Breast epithelium (tissue), 4 donors: ENCODE measurements around the gene UBE3B. TPM values are rescaled to one million over a fixed set of nuclear protein-coding genes. Genes with fewer than 3 reads are reported as not detected.
A peak's percentile ranks its signal among the peaks of the same experiment; 100 is the strongest.

Experiments
- DNase-seq, 2 donors: peaks; one replicate each; pipeline ENCODE4 v3.0.0-alpha.2; 2019; ENCODE audit warnings: low spot score in 2 of 2
- H3K27ac ChIP-seq, 2 donors: fragments of 200-600 bp; sonication (generic) in 1 of 2; one replicate each; pipeline ENCODE4 v1.5.1; 2016 to 2019; ENCODE audit warnings: mild to moderate bottlenecking in 1 of 2
- H3K27me3 ChIP-seq, 2 donors: fragments of 200-600 bp; sonication (generic) in 1 of 2; one replicate each; pipeline versions ENCODE4 v1.5.1 to v1.6.0; 2017 to 2019; ENCODE audit warnings: control low read depth in 1 of 2, mild to moderate bottlenecking in 1 of 2
- H3K36me3 ChIP-seq: fragments of 200-600 bp; one replicate; pipeline ENCODE4 v1.5.1; 2019
- H3K4me1 ChIP-seq, 2 donors: fragments of 200-600 bp; sonication (generic); one replicate each; pipeline ENCODE4 v1.5.1; 2016 to 2019; ENCODE audit warnings: control low read depth in 1 of 2
- H3K4me3 ChIP-seq, 3 donors: fragments of 200-600 bp; sonication (generic); 1 replicate in 2 of 3; 2 replicates in 1 of 3; pipeline ENCODE4 v1.5.1; 2016 to 2019; ENCODE audit warnings: mild to moderate bottlenecking in 3 of 3, moderate library complexity in 2 of 3
- H3K9me3 ChIP-seq, 2 donors: fragments of 200-600 bp; sonication (generic) in 1 of 2; one replicate each; pipeline ENCODE4 v1.5.1; 2016 to 2019; ENCODE audit warnings: control low read depth in 1 of 2
- POLR2A ChIP-seq: fragments of 450-650 bp; IDR thresholded peaks from one replicate; pipeline ENCODE4 v1.6.1; 2016; ENCODE audit warnings: antibody characterized with exemption, mild to moderate bottlenecking, moderate library complexity
- POLR2AphosphoS5 ChIP-seq, 3 donors: sonication (generic); formaldehyde crosslinking; IDR thresholded peaks; one replicate each; pipeline ENCODE4 v1.6.1; 2017; ENCODE audit warnings: antibody characterized with exemption in 3 of 3
- intact Hi-C: fragments of 100-400 bp; cut with DNase I; formaldehyde crosslinking; loops from one replicate; pipeline ENCODE4 v1.15.1; 2023; ENCODE audit warnings: low total_unique reads
- total RNA-seq, 3 donors: library from RNA; depleted of rRNA; stranded (reverse); fragments of >200 nt; gene quantifications; one replicate each; pipeline ENCODE4 v1.1.0, GENCODE V29; 2016
- TF ChIP-seq, protein P1 (sequence below), 3 donors: fragments of 450-650 bp; IDR thresholded peaks; one replicate each; pipeline ENCODE4 v1.5.1; 2016 to 2017; ENCODE audit warnings: antibody characterized with exemption in 3 of 3, mild to moderate bottlenecking in 3 of 3, moderate library complexity in 3 of 3

The UBE3B gene
- total RNA-seq, 3 donors from 2014 or later, result 34.7 to 54.7 (median 47.7) TPM

- Histone ChIP-seq H3K36me3 (no peaks in the 10 kb centered on the region), H3K27ac (peak overlapping the region in 1 of 2 donors; percentile 41), H3K27me3 (no peaks in the 10 kb centered on the region), H3K4me3 (no peak overlapping the region), H3K9me3 (no peaks in the 10 kb centered on the region), H3K4me1 (peaks cover 2 to 9% of the 10 kb centered on the region in 2 donors)
- TF ChIP-seq, protein P1, sequence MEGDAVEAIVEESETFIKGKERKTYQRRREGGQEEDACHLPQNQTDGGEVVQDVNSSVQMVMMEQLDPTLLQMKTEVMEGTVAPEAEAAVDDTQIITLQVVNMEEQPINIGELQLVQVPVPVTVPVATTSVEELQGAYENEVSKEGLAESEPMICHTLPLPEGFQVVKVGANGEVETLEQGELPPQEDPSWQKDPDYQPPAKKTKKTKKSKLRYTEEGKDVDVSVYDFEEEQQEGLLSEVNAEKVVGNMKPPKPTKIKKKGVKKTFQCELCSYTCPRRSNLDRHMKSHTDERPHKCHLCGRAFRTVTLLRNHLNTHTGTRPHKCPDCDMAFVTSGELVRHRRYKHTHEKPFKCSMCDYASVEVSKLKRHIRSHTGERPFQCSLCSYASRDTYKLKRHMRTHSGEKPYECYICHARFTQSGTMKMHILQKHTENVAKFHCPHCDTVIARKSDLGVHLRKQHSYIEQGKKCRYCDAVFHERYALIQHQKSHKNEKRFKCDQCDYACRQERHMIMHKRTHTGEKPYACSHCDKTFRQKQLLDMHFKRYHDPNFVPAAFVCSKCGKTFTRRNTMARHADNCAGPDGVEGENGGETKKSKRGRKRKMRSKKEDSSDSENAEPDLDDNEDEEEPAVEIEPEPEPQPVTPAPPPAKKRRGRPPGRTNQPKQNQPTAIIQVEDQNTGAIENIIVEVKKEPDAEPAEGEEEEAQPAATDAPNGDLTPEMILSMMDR (IDR thresholded peaks at IDR 0.05), result no peak
- TF ChIP-seq POLR2A (no peak), POLR2AphosphoS5 (IDR thresholded peaks at IDR 0.05) (no peak)
- intact Hi-C loops, result no loop called here
- no peak for DNase-seq
Measured at GRCh38 chr12:109455706-109456105, 21.7 kb upstream of the UBE3B start.

DNA sequence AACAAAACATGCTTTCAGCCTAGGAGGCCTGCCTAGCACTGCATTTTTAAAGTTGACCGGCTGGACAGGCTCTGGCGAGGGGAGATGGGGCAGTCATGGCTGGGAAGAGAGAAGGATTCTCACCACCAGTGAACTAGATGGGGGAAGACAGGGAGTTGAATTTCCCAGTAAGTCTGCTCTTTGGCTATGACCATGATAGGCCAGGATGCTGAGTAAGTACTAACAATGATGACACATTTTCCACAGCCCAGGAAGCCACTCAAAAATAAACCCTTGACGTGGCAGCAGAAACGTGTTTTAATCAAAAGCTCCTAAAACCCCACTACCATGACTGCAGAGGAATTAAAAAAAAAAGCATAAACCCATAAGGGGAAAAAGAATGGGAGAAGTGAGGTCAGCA is 19.3 kb upstream of the UBE3B start:
- TF ChIP-seq, protein P1 (IDR thresholded peaks at IDR 0.05), result no peak
- no peak for TF ChIP-seq POLR2A
- Histone ChIP-seq H3K27ac (peak overlapping the region; percentile 97 to 100), H3K4me3 (no peak overlapping the region), H3K36me3 (no peaks in the 10 kb centered on the region), H3K9me3 (no peaks in the 10 kb centered on the region), H3K4me1 (peaks cover 19 to 29% of the 10 kb centered on the region in 2 donors), H3K27me3 (no peaks in the 10 kb centered on the region)
- intact Hi-C loops, result no loop called here
- no peak for DNase-seq

GRCh38 chr12:109458771-109459208 is 18.6 kb upstream of the UBE3B start:
- intact Hi-C loops, result no loop called here
- no peaks in the 10 kb centered on the region for H3K36me3 ChIP-seq

GRCh38 chr12:109459247-109459646 is 18.2 kb upstream of the UBE3B start:
- no peak for DNase-seq
- no peak for TF ChIP-seq POLR2A
- TF ChIP-seq POLR2AphosphoS5 (IDR thresholded peaks at IDR 0.05), result no peak
- TF ChIP-seq, protein P1 (IDR thresholded peaks at IDR 0.05), result no peak
- intact Hi-C loops, result no loop called here
- Histone ChIP-seq H3K36me3 (no peaks in the 10 kb centered on the region), H3K27ac (peak overlapping the region; percentile 97 to 100), H3K4me1 (peaks cover 28 to 38% of the 10 kb centered on the region in 2 donors), H3K27me3 (no peaks in the 10 kb centered on the region), H3K4me3 (no peak overlapping the region), H3K9me3 (no peaks in the 10 kb centered on the region)

More at GRCh38 chr12:109458771-109459208, 18.6 kb upstream of the UBE3B start:
- H3K27me3 ChIP-seq, result no peaks in the 10 kb centered on the region
- H3K27ac ChIP-seq, result peak overlapping the region; percentile 97 to 100
- peaks cover 24 to 33% of the 10 kb centered on the region in 2 donors for H3K4me1 ChIP-seq
- no peak for TF ChIP-seq POLR2A
- TF ChIP-seq, protein P1 (IDR thresholded peaks at IDR 0.05), result no peak
- DNase-seq, result no peak
- H3K4me3 ChIP-seq, result no peak overlapping the region
- H3K9me3 ChIP-seq, result no peaks in the 10 kb centered on the region

DNA sequence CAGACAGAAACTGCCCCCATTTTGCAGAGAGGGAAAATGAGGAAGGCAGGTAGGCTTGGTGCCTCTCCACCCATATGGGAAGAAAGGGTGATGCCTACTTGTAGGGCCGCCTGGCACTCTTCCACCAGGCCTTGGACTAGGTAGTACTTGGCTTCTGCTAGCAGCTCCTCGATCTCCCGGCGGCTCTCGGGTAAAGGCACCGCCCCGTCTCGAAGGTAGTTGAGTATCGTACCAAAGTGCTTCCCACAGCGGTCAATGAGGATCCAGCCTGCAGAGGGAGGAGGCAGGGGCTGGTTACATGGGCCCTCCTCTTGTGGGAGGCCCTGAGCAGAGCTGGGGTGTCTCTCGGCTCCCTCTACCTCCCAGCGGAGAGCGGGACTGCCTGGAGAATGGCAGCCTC is 16.9 kb upstream of the UBE3B start:
- no peak overlapping the region for H3K4me3 ChIP-seq
- H3K9me3 ChIP-seq, result no peaks in the 10 kb centered on the region
- TF ChIP-seq, protein P1 (IDR thresholded peaks at IDR 0.05), result no peak
- TF ChIP-seq POLR2A (no peak), POLR2AphosphoS5 (IDR thresholded peaks at IDR 0.05) (no peak)
- intact Hi-C loops, result no loop called here
- peak overlapping the region; percentile 97 to 100 for H3K27ac ChIP-seq
- peaks cover 30 to 45% of the 10 kb centered on the region in 2 donors for H3K4me1 ChIP-seq
- H3K27me3 ChIP-seq, result no peaks in the 10 kb centered on the region
- DNase-seq, result no peak
- H3K36me3 ChIP-seq, result no peaks in the 10 kb centered on the region
